ENCODE data around the gene LILRA5. TPM values are rescaled to one million over a fixed set of nuclear protein-coding genes. Genes with fewer than 3 reads are reported as not detected.

The LILRA5 gene
- total RNA-seq, 1 experiment from 2014 or later: not detected

Other genes starting within 250 kb of the LILRA5 start
- 6.0 TPM in 1 of 2 replicates, not detected in the other for gene VSTM1, start 249.3 kb downstream of the LILRA5 start, total RNA-seq (2014; rRNA removed; shearing (Covaris generic); ENCODE audit: low replicate concordance)
- gene TARM1, start 231.8 kb downstream of the LILRA5 start, total RNA-seq (2014; rRNA removed; shearing (Covaris generic); ENCODE audit: low replicate concordance): not detected in 2 replicates
- gene OSCAR, start 212.4 kb downstream of the LILRA5 start, total RNA-seq (2014; rRNA removed; shearing (Covaris generic); ENCODE audit: low replicate concordance): not detected in 2 replicates
- gene NDUFA3, start 210.3 kb downstream of the LILRA5 start, total RNA-seq (2014; rRNA removed; shearing (Covaris generic); ENCODE audit: low replicate concordance): 27.2 and 50.8 TPM in 2 replicates
- 19.9 and 30.5 TPM in 2 replicates for gene TFPT, start 197.5 kb downstream of the LILRA5 start, total RNA-seq (2014; rRNA removed; shearing (Covaris generic); ENCODE audit: low replicate concordance)
- 109 and 128 TPM in 2 replicates for gene PRPF31, start 197.4 kb downstream of the LILRA5 start, total RNA-seq (2014; rRNA removed; shearing (Covaris generic); ENCODE audit: low replicate concordance)
- gene CNOT3, start 175.4 kb downstream of the LILRA5 start, total RNA-seq (2014; rRNA removed; shearing (Covaris generic); ENCODE audit: low replicate concordance): 3.3 and 18.4 TPM in 2 replicates
- gene LENG1, start 153.4 kb downstream of the LILRA5 start, total RNA-seq (2014; rRNA removed; shearing (Covaris generic); ENCODE audit: low replicate concordance): 9.3 and 16.9 TPM in 2 replicates
- gene TMC4, start 140.0 kb downstream of the LILRA5 start, total RNA-seq (2014; rRNA removed; shearing (Covaris generic); ENCODE audit: low replicate concordance): not detected in 2 replicates
- gene MBOAT7, start 123.6 kb downstream of the LILRA5 start, total RNA-seq (2014; rRNA removed; shearing (Covaris generic); ENCODE audit: low replicate concordance): 40.1 and 108 TPM in 2 replicates
- gene TSEN34, start 121.9 kb downstream of the LILRA5 start, total RNA-seq (2014; rRNA removed; shearing (Covaris generic); ENCODE audit: low replicate concordance): 214 and 219 TPM in 2 replicates
- 2,272 and 2,379 TPM in 2 replicates for gene RPS9, start 112.3 kb downstream of the LILRA5 start, total RNA-seq (2014; rRNA removed; shearing (Covaris generic); ENCODE audit: low replicate concordance)
- gene LILRB3, start 90.2 kb downstream of the LILRA5 start, total RNA-seq (2014; rRNA removed; shearing (Covaris generic); ENCODE audit: low replicate concordance): not detected in 2 replicates
- not detected in 2 replicates for gene LILRA6, start 70.4 kb downstream of the LILRA5 start, total RNA-seq (2014; rRNA removed; shearing (Covaris generic); ENCODE audit: low replicate concordance)
- gene LILRB5, start 55.9 kb downstream of the LILRA5 start, total RNA-seq (2014; rRNA removed; shearing (Covaris generic); ENCODE audit: low replicate concordance): not detected in 2 replicates
- not detected in 2 replicates for gene LILRB2, start 32.1 kb downstream of the LILRA5 start, total RNA-seq (2014; rRNA removed; shearing (Covaris generic); ENCODE audit: low replicate concordance)
- not detected in 2 replicates for gene LILRA4, start 26.0 kb upstream of the LILRA5 start, total RNA-seq (2014; rRNA removed; shearing (Covaris generic); ENCODE audit: low replicate concordance)
- not detected in 2 replicates for gene LAIR1, start 51.8 kb upstream of the LILRA5 start, total RNA-seq (2014; rRNA removed; shearing (Covaris generic); ENCODE audit: low replicate concordance)
- gene TTYH1, start 102.3 kb upstream of the LILRA5 start, total RNA-seq (2014; rRNA removed; shearing (Covaris generic); ENCODE audit: low replicate concordance): not detected in 2 replicates
- gene LENG8, start 136.0 kb upstream of the LILRA5 start, total RNA-seq (2014; rRNA removed; shearing (Covaris generic); ENCODE audit: low replicate concordance): 3.6 and 12.0 TPM in 2 replicates
- gene LENG9, start 150.6 kb upstream of the LILRA5 start, total RNA-seq (2014; rRNA removed; shearing (Covaris generic); ENCODE audit: low replicate concordance): 6.0 and 8.6 TPM in 2 replicates
- 0.93 TPM in 1 of 2 replicates, not detected in the other for gene CDC42EP5, start 160.1 kb upstream of the LILRA5 start, total RNA-seq (2014; rRNA removed; shearing (Covaris generic); ENCODE audit: low replicate concordance)
- gene LAIR2, start 189.7 kb upstream of the LILRA5 start, total RNA-seq (2014; rRNA removed; shearing (Covaris generic); ENCODE audit: low replicate concordance): not detected in 2 replicates

Measured in Caki2 (cell line).